Fibroblast of pulmonary artery (primary cell): Measurements from ENCODE around the gene KCNQ2.

Experiments used
- DNase-seq: peaks from one replicate; pipeline ENCODE4 v3.0.0-alpha.2; 2010; ENCODE audit warnings: low read depth
- H3K4me3 ChIP-seq: replicated peaks from 2 replicates; pipeline ENCODE4 v1.5.1; 2011; ENCODE audit warnings: low read depth, mild to moderate bottlenecking, control low read depth, low read length, moderate library complexity
- TF ChIP-seq, protein P1 (sequence below): IDR thresholded peaks from 2 replicates; pipeline ENCODE4 v1.5.1; 2011; ENCODE audit warnings: mild to moderate bottlenecking, control low read depth, low read length, inconsistent platforms; ENCODE audit errors: missing control alignments

KCNQ2 gene

DNA sequence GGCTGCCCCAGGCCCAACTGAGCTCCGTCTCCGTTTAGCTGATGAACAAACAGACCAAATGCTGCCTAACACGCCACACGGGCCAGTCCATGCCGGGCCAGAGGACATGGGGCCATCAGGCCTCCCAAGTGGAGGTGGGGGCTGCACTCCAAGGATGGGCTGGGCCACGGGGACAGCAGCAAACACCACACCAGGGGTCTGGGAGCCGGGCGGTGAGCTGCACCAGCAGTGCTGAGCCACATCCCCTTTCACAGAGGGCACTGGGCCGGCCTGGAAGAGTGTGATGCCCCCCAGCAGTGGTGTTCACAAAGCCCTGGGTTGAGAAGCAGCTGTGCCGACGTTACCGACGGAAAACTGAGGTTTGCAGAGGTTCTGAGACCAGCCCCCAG is 2.7 kb downstream of the KCNQ2 start:
- TF ChIP-seq, protein P1, sequence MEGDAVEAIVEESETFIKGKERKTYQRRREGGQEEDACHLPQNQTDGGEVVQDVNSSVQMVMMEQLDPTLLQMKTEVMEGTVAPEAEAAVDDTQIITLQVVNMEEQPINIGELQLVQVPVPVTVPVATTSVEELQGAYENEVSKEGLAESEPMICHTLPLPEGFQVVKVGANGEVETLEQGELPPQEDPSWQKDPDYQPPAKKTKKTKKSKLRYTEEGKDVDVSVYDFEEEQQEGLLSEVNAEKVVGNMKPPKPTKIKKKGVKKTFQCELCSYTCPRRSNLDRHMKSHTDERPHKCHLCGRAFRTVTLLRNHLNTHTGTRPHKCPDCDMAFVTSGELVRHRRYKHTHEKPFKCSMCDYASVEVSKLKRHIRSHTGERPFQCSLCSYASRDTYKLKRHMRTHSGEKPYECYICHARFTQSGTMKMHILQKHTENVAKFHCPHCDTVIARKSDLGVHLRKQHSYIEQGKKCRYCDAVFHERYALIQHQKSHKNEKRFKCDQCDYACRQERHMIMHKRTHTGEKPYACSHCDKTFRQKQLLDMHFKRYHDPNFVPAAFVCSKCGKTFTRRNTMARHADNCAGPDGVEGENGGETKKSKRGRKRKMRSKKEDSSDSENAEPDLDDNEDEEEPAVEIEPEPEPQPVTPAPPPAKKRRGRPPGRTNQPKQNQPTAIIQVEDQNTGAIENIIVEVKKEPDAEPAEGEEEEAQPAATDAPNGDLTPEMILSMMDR: no peak
- no peak overlapping the region for H3K4me3 ChIP-seq
- no peak for DNase-seq

GRCh38 chr20:63469019-63469712 is 3.3 kb downstream of the KCNQ2 start:
- TF ChIP-seq, protein P1: no peak
- DNase-seq: no peak
- H3K4me3 ChIP-seq: no peak overlapping the region

DNA sequence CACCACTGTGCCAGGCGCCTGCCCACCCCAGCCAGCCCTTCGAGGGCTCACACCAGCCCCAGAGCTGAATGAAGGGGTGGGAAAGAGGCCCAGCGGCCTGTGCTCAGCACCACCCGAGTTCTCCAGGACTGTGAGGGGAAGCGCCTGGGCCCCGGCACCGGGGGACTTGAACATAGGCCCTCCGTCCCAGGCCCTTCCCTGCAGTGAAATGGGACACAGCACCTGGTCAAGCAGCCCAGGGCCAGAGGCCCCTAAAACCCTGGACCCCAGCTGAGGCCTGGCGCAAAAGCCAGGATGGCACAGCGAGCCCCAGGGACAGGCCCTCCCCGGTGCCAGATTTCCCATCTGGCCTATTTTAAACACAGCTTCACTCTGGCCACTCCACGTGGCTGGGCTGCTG is 4.0 kb downstream of the KCNQ2 start:
- no peak overlapping the region for H3K4me3 ChIP-seq
- DNase-seq: no peak
- TF ChIP-seq, protein P1: no peak

DNA sequence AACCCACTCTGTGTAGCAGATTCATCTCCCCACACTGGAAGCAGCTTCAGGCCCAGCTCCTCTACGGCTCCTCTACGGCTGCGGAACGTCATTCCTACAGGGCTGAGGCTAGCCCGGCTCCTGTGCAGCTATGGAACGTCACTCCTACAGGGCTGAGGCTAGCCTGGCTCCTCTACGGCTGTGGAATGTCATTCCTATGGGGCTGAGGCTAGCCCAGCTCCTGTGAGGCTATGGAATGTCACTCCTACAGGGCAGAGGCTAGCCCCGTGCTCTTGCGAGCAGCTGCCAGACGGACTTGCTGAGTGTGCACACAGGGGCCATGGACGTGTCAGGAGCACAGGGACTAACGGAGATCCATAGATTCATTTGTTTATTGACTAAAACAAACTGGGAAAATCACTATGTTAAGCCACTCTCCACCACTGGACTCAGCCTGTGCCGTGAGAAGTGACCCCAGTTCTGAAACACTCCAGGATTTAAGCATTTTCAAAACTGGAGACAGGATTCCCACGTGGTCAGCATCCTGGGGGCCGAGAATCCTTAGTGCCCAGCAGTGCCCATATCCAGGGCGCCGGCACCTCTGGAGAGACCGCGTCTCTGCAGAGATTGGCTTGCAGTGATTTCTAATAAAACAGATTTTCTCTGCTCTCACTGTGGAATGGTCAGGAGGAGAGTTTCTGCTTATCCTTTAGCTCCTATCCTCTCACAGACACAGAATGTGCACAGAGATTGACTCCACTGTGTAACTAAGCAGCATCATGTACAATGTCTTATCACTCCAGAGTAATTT is 5.0 kb downstream of the KCNQ2 start:
- DNase-seq: no peak
- H3K4me3 ChIP-seq: no peak overlapping the region
- TF ChIP-seq, protein P1: no peak

GRCh38 chr20:63466861-63467260 is 5.6 kb downstream of the KCNQ2 start:
- H3K4me3 ChIP-seq: no peak overlapping the region
- DNase-seq: no peak
- TF ChIP-seq, protein P1: no peak

- TF ChIP-seq, protein P1: no peak
- DNase-seq: no peak
- no peak overlapping the region for H3K4me3 ChIP-seq
Measured at GRCh38 chr20:63466250-63466825, 6.1 kb downstream of the KCNQ2 start.
